Activated CD4-positive, CD25-positive, alpha-beta regulatory T cell (primary cell): ENCODE results near the gene FOXP1.

Experiments used
- DNase-seq, 4 experiments: peaks; one replicate each; lab custom pipeline; 2025; lab: John Stamatoyannopoulos, UW

The FOXP1 gene

DNA sequence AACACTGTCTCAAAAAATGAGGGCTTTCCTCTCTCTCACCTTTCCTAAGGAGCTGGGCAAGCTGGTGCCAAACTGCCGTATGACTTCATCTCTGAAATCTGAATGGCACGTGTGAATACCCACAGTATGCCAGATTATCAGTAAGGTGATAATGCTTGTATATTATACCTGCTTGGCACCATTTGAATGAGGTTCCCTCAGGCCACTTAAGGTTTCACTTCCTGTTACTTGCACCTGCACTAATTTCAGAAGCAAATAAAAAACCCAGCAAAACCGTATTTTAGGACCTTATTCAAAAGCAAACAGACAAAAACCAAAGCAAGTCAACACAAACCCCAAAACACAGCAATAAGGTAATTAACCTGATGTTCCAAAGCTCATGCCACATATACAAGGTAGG, 19.7 kb downstream of the FOXP1 start:
- DNase-seq: no peak

DNA sequence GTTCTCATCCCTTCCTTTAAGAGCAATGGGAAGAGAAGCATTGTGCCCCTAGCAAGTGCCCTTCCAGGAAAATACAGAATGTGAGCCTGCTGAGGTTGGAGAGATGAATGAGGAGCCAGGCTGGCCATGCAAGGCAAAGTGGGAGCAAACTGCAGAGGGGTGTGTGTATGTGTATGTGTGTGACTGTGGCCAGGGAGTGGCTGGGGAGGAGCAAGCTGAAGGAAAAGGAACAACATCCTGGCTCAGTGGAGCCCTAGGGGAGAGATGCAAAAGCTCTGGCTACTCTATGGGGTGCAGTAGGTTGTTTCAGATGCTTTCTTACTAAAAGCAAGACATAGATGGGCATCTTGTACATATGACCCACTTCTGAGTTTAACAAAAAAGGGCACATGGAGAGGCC, 20.6 kb downstream of the FOXP1 start:
- DNase-seq: no peak

DNA sequence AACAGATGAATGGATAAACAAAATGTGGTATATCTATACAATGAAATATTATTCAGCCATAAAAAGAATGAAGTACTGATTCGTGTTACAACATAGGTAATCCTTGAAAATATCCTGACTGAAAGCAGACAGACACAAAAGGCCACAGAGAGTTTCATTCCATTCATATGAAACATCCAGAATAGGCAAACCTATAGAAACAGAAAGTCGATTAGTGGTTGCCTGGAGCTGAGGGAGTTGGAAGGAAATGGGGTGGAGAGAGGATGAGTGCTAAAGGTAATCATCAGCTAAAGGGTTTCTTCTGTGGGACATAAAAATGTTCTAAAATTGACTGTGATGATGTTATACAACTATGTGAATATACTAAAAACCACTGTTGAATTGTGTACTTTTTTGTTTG, 22.9 kb downstream of the FOXP1 start:
- no peak for DNase-seq

DNA sequence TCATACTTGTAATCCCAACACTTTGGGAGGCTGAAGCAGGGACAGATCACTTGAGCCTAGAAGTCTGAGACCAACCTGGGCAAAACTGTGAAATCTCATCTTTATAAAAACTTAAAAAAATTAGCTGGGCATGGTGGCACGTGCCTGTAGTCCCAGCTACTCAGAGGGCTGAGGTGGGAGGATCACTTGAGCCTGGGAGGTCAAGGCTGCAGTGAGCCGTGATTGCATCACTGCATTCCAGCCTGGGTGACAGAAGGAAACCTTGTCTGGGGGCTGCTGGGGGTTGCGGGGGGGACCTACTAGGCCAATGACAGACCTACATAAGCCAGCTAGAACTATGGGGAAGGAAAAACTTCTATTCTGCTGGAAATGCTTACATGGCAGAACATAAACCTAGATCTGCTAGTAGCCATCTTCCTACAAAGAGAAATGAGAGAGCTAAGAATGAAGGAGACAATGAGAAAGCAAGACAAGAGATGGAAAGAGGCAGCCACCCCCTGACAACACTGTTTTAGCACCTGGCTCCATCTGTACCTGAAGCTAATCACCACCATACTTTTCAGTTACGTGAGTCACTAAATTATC, 23.9 kb downstream of the FOXP1 start:
- no peak for DNase-seq

DNA sequence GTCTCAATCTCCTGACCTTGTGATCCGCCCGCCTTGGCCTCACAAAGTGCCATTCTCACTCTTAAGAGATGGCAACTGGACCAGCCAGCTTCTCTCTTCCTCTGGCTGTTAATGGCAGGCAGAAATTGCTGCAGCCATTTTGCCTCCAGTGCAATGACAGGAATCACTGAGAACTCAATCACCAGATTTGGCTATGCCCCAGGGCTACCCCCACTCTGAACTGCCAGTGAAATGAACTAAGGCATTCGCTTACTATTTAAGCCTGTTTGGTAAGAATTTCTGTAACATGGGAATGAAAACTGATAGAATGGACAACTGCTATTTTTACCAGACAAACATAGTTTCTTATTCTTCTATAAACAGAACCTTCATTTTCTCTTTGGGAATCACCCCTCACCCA, 24.5 kb downstream of the FOXP1 start:
- no peak for DNase-seq

DNA sequence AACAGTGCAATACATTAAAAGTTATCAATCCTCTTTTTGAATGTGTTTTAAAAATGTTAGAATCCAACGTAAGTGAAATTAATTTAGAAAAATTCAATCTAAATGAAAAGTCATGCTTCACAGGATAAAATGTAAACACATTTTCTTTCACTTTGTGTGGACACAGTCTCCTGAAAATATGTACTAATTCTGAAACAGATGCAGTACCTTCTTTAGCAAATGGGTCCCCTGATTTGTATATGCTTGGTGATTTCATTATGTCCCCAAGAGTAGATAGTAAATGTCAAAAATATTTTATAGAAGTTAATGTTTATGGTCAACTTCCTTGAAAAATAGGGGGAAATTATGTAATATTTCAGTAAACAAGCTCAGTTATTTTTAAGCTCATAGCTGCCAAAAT, 28.9 kb downstream of the FOXP1 start:
- no peak for DNase-seq

DNA sequence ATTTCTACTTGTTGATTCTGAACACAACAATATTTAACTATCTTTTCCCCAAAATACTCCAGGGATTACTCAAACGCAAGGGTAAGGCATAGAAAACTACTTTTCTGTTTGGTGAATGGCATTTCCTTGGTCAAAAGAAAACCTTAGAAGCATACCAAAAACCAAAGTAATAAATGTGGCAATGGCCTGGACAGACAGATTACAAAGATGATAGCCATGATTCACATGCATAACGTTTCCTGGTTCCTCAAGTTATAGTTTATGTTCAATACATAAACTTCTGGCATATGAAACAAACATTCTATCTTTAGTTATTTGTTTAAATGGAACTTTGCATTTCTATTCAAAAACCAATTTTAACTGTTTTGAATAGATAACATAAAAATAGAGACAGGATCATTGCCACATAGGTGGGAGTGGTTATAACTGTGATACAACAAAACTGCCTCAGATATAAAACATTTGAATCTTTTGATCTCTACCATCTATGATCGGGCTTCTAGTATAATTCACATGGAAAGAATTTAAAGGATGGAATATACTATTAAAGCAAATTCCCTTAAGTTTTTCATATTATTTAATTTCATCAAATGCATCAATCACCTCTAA, 32.1 kb downstream of the FOXP1 start:
- DNase-seq: no peak

DNA sequence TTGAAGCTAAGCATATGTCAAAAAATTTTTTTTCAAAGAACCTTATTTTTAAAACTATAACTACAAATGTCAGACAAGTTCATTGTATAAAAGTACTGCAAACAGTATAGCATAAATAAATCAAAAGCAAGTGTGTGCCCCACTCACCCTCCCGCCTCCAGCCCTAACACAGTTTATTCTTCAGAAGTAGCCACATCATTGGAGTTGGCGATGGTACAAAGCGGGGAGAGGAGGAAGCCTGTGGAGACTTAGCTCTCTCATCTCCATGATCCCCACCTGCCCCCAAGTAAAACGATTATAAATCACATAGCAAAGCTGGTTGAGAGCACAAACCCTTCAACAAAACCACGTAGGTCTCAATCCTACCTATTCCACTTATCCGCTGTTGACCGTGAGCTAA, 33.6 kb downstream of the FOXP1 start:
- no peak for DNase-seq

DNA sequence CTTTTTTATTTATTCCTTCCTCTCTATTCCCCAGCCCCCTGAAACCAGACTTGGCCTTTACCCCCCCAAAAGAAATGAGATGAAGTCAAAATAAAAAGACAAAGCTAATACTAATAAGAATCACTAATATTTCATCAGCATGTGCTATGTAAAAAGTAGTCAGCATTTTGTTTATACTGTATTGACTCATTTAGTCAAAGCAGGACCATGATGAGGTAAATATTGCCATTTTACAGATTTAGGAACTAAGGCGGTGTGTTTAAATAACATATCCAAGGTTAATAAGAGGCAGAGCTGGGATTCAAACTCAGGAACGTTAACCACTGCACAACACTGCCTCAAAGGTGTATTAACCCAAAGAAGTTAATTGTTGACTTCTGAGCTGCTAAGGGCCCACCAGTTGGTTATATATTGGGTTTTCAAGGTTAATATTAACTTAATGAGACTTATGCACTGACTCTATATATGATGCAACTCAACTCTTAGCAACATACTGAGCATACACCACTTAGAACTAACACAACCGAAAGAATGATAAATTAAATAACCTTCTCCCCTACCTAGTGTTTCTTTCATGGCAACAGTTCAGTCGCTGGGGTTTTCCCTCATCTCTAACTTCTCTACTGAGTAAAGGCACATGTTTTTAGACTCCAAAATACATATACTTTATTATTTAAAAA, 34.7 kb downstream of the FOXP1 start:
- DNase-seq: no peak

DNA sequence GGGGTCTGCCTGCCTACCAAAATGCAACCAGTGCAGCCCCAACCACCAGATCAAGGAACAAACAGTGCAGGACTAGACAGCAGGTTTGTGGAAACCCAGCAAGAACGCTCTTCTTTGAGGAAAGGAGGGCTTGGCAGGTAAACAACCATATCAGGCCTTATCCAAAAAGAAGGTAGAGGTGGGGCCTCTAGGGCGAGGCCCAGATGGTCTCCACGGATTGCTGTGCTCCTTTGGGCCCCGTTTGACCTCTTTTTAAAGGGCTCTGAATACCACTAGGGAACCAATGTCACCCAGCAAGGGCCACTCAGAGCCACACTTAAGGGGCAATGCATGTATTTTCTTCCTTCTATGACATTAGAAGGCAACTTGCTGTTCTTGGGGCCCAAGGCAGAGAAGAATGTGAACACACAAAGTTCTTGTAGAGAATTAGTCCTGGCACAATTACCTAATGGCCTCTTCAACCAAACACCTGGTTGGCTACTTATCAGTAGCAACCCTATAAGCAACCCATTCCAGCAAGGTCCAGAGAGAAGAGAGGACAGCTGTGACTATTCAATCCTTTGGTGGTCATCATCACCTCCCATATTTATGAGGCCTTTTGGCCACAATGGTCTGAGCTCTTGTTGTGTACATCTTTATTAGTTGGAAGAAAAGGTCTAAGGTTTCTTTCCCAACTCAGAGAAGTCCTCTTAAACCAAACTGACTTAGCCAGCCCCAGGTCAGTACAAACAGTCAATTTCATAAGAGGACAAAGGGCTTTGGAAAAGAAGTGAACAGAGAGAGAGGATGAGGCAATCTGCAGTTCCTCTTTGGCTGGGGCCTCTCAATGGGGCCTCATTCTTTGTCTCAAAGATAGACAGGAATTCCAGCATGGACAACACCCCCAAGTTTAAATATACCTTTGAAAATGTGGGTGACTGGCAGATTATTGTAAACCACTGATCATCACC, 36.0 kb downstream of the FOXP1 start:
- no peak for DNase-seq

DNA sequence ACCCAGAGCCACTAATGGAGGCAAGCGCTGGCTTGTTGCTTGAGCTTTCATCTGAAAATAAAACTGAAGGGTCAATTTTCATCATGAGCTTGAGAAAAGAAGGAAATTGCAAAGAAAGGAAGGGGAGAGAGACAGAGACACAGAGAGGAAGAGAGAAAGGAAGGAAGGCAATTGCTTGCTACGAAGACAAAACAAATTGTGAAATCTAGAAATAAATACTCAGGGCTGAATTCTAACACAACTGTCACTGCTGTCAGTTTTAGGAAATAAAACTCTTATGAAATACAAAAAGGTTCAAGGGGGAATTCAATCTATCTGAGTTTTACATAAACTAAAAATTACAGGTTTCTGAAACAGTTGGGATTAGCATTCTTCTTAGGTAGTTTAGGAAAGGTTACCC, 36.7 kb downstream of the FOXP1 start:
- no peak for DNase-seq

DNA sequence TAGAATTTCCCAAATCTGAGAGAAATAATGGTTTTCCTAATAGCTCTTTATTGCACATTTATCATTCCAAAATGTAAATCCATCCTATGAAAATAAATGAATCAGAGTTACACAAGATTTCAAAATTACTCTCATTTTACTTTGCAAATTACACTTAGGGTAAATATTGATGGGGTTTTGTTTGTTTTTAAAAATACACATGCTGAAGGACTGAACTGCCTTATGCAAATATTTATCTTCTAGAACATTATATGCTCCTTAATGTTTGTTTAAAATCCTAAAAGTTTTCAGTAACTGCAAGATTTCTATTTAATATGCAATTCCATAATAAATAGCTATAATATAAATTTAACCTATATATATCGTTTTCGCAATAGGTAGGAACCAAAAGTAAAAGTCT, 38.2 kb downstream of the FOXP1 start:
- DNase-seq: no peak

DNA sequence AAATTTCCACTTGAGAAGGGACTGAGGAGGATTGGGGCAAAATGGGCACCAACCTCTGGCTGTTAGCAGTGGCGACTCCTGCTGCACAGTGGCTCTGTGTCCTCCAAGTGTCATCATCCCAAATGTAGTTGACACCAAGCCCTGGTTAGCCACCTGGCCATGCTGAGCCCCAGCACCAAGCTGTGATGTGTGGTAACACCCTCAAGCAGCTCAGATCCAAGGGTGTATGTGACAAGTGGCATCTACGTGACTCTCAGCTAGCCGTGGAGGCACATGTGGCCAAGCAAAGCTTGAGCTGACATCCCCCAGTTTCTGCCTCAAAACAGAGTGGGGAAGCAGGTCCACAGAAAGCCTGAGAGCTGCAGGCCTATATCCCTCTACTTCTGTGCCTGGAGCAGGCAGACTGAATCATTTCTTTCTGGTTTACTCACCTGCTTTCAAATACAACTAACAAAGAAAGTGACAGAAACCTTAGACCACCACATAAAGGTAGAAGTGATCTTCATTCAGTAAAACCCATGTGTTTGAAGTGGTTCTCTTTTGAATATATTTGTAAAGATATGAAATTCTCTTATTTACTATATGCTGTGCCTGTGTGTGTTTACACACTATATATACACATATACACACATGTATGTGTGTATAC, 40.0 kb downstream of the FOXP1 start:
- DNase-seq: no peak

DNA sequence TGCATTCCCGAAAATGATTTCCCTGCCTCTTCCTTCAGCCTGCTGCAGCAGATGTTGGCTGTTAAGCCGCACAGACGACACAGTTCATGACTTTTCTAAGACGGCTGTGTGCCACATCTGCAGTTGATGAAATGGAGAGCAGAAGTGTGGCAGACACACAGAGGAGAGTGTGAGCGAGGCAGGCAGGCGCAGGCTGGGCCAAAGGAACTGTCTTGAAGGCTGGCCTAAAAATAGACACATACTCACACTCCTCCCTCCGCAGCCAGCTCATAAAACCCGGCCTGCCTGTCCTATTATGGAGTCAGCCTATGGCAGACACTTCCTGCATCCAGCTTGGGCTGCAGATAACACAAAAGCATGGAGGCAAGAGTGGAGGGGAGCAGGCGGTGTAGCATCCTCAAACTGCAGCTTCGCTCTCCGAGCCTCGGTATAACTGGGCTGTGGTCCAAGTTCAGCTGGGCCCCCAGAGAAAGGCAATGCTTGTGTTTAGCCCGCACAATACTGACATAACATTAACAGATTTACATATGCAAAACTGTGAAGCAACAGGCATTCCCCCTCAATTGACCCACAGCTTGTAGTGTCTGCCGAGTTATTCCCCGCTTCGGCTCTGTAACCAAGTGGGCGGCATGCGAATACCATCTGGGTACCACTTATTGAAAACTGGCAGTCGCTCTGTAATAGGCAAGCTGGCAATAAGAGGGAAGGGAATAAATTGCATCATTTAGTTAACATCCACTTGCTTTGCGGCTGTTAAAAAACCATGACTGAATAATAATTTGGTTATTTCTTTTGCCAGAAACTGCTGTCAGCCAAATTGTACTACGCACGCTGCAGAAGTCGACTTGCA, 40.8 kb downstream of the FOXP1 start:
- DNase-seq: no peak

DNA sequence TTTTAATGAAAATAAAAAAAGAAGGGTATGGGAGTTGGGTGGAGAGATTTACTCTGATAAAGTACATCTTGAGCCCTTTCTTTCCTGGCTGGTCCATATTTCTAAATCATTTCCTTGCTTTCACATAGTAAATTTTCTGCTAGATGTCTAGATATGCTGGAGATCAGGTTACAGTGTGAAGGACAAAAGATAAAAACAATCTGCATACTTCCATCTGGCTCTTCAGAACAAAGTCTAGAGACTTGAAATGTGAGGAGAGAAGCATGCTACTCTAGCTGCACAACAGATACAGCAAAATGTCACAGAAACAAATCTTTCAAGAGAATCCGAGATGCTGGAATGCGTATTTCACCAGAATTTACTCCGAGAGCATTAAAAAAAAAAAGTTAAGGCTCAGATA, 42.2 kb downstream of the FOXP1 start:
- no peak for DNase-seq

DNA sequence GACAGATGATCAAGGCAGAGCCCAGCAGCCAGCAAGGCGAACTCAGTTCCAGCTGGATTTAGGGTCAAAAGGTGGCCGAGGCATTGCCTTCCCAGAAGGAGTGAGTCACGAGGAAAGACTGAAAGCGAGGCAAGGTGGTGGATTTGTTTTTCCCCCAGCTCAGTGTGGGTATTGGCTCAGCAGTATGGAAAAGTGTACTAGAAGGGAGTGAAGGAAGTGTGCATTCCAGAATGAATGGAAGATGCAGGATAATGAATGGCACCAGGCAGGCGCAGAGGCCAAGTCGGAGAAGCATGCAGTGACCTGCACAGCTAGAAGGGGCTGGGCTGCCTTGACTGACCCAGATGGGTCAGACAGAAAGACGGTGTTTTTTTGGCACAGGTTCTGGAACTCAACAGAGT, 46.3 kb downstream of the FOXP1 start:
- no peak for DNase-seq

DNA sequence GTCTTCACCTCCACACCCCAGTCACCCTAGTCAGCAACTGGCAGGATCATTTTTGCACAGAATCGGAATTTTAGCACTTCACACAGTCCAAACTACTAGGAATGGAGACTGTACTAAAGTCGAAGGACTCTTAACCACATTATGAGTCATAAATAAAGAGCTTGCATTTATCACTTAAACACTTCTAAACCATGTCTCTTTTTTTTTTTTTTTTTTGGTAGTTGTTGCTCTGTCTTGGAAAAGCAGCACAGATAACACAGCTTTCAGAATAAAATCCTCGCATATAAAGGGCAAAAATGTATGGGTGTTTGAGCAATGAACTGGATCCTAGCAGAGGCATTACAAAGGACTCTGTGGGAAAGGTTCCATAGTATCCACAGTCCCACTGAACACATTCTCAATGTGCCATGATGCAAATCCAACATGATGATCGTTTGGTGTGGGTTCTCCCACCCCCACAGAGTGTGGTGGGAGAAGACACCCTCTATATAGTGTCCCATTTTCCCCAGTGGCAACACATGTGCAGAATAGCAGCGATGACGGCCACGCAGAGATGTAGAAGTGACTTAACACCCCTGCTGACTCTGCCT, 47.1 kb downstream of the FOXP1 start:
- DNase-seq: no peak

DNA sequence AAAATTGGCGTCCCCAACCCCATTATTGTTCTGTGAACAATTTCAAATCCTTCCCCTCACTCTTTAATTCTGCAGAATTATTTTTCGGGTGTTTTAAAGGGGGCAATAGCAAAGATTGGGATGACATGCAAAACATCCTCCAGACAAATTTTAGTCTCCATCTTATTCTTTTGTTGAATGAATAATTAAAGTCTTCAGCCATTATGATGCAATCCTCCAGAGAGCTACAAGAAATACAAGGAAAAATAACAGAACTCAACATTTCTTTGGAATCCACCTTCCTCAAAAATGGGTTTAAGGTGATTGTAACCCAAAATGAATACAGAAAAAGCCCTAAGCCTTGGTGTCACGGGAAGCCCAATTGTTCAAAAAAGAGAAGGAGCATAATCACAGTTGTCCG, 49.9 kb downstream of the FOXP1 start:
- no peak for DNase-seq

DNA sequence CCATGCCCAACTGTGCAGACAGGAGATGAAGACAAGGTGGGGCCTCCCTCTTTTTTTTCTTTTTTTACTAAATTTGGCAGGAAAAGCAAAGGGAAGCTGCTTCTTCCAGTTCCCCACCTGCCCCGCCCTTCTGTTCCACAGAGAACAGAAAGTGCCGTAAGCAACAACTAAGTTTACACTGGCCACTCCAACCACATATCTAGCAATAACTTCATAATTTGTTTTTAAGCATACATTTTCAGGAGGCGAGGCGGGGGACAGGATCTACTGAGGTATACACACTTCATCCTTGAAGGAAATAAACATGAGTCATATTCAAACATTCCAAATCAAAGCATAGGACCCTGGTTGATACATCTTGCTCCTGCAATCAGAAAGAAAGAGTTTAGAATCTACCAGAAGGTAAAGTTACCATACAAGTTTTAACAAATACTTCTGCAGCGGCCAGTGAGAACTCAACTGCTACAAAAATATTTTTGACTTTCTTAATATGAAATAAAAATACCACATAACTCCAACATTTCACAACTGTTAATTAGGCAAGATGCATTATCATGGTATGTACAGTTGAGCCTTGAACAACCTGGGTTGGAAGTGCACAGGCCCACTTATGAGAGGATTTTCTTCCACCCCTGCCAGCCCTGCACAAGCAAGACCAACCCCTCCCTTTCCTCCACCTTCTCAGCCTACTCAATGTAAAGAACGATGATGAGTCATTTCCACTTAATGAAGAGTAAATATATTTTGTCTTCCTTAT, 50.7 kb downstream of the FOXP1 start:
- no peak for DNase-seq

DNA sequence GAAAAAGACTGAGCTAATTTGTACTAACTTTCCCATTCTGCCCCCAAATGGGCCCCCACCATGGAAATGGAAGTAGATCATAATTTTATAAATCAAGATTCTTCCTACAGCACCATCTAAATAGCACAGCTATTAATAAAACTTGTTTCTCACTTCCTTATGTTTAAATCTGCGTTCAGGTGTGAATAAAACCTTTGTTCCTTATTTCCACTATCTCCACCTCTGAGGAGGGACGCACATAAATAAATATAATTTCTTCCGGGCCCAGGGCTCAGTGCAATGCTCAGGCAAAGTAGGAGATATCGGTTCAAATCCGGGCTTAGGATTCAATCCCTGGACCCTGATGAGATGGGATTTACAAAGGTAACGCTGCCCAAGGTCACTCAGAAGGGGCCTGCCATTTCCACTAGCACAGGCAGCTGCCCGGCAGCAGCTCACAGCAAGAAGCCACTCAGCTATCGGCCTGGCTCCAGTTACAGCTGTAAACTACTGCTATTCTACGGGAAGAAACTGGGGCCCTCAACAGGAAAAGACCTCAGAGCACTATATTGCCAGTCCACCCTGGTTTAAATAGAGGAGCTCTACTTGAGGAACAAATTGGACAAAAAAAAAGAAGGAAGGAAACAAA, 52.5 kb downstream of the FOXP1 start:
- DNase-seq: no peak
